Measurements from ENCODE around the gene CSF3.

The CSF3 gene

GRCh38 chr17:40056379-40057015, 41.3 kb downstream of the CSF3 start:
- H3K36me3 ChIP-seq (ENCODE audit: insufficient read depth, low read length) = peaks cover 10% of the 10 kb centered on the region
- no peaks in the 10 kb centered on the region for H3K9me3 ChIP-seq (replicated peaks; ENCODE audit: low read length)
- no peak overlapping the region for H3K4me3 ChIP-seq (ENCODE audit: low read length)
- H3K4me1 ChIP-seq (ENCODE audit: control insufficient read depth, insufficient read depth, low read length) = peaks cover 9% of the 10 kb centered on the region
- no peak overlapping the region for H3K4me2 ChIP-seq (ENCODE audit: low read length)
- no peak overlapping the region for H3K9ac ChIP-seq (ENCODE audit: low read depth, low read length)
- H3K27me3 ChIP-seq (ENCODE audit: control insufficient read depth, insufficient read depth, low read length) = no peaks in the 10 kb centered on the region

GRCh38 chr17:40058186-40058784, 43.0 kb downstream of the CSF3 start:
- Histone ChIP-seq H3K4me2 (ENCODE audit: low read length) (peak overlapping the region; percentile 2), H3K36me3 (ENCODE audit: insufficient read depth, low read length) (no peaks in the 10 kb centered on the region), H3K4me1 (ENCODE audit: control insufficient read depth, insufficient read depth, low read length) (peaks cover 13% of the 10 kb centered on the region), H3K9ac (ENCODE audit: low read depth, low read length) (no peak overlapping the region), H3K9me3 (replicated peaks; ENCODE audit: low read length) (no peaks in the 10 kb centered on the region), H3K27me3 (ENCODE audit: control insufficient read depth, insufficient read depth, low read length) (no peaks in the 10 kb centered on the region), H3K4me3 (ENCODE audit: low read length) (no peak overlapping the region)

- no peak overlapping the region for H3K4me2 ChIP-seq (ENCODE audit: low read length)
These were observed 43.6 kb downstream of the CSF3 start for GRCh38 chr17:40058865-40059264.

GRCh38 chr17:40059729-40060475, 44.7 kb downstream of the CSF3 start:
- Histone ChIP-seq H3K4me2 (ENCODE audit: low read length) (no peak overlapping the region), H3K27me3 (ENCODE audit: control insufficient read depth, insufficient read depth, low read length) (no peaks in the 10 kb centered on the region), H3K9ac (ENCODE audit: low read depth, low read length) (no peak overlapping the region), H3K9me3 (replicated peaks; ENCODE audit: low read length) (no peaks in the 10 kb centered on the region), H3K36me3 (ENCODE audit: insufficient read depth, low read length) (no peaks in the 10 kb centered on the region), H3K4me1 (ENCODE audit: control insufficient read depth, insufficient read depth, low read length) (peaks cover 18% of the 10 kb centered on the region), H3K4me3 (ENCODE audit: low read length) (no peak overlapping the region)

More at GRCh38 chr17:40058865-40059264, 43.6 kb downstream of the CSF3 start:
- Histone ChIP-seq H3K36me3 (ENCODE audit: insufficient read depth, low read length) (no peaks in the 10 kb centered on the region), H3K27me3 (ENCODE audit: control insufficient read depth, insufficient read depth, low read length) (no peaks in the 10 kb centered on the region), H3K9me3 (replicated peaks; ENCODE audit: low read length) (no peaks in the 10 kb centered on the region), H3K4me1 (ENCODE audit: control insufficient read depth, insufficient read depth, low read length) (peaks cover 11% of the 10 kb centered on the region), H3K4me3 (ENCODE audit: low read length) (no peak overlapping the region), H3K9ac (ENCODE audit: low read depth, low read length) (no peak overlapping the region)

- H3K4me3 ChIP-seq (ENCODE audit: low read length) = no peak overlapping the region
- H3K36me3 ChIP-seq (ENCODE audit: insufficient read depth, low read length) = no peaks in the 10 kb centered on the region
- H3K9me3 ChIP-seq (replicated peaks; ENCODE audit: low read length) = no peaks in the 10 kb centered on the region
- H3K27me3 ChIP-seq (ENCODE audit: control insufficient read depth, insufficient read depth, low read length) = no peaks in the 10 kb centered on the region
- H3K4me1 ChIP-seq (ENCODE audit: control insufficient read depth, insufficient read depth, low read length) = peaks cover 30% of the 10 kb centered on the region
- no peak overlapping the region for H3K9ac ChIP-seq (ENCODE audit: low read depth, low read length)
- no peak overlapping the region for H3K4me2 ChIP-seq (ENCODE audit: low read length)
These were observed 45.8 kb downstream of the CSF3 start for GRCh38 chr17:40060887-40061608.

GRCh38 chr17:40061609-40062038, 46.4 kb downstream of the CSF3 start:
- no peak overlapping the region for H3K9ac ChIP-seq (ENCODE audit: low read depth, low read length)
- H3K36me3 ChIP-seq (ENCODE audit: insufficient read depth, low read length) = no peaks in the 10 kb centered on the region
- no peaks in the 10 kb centered on the region for H3K9me3 ChIP-seq (replicated peaks; ENCODE audit: low read length)
- H3K4me3 ChIP-seq (ENCODE audit: low read length) = no peak overlapping the region
- no peak overlapping the region for H3K4me2 ChIP-seq (ENCODE audit: low read length)
- no peaks in the 10 kb centered on the region for H3K27me3 ChIP-seq (ENCODE audit: control insufficient read depth, insufficient read depth, low read length)
- H3K4me1 ChIP-seq (ENCODE audit: control insufficient read depth, insufficient read depth, low read length) = peaks cover 32% of the 10 kb centered on the region

- Histone ChIP-seq H3K36me3 (ENCODE audit: insufficient read depth, low read length) (no peaks in the 10 kb centered on the region), H3K4me1 (ENCODE audit: control insufficient read depth, insufficient read depth, low read length) (peaks cover 32% of the 10 kb centered on the region), H3K27me3 (ENCODE audit: control insufficient read depth, insufficient read depth, low read length) (no peaks in the 10 kb centered on the region), H3K4me2 (ENCODE audit: low read length) (peak within 1 kb of the TSS; percentile 84), H3K9me3 (replicated peaks; ENCODE audit: low read length) (no peaks in the 10 kb centered on the region), H3K4me3 (ENCODE audit: low read length) (peak within 1 kb of the TSS; percentile 98), H3K9ac (ENCODE audit: low read depth, low read length) (peak within 1 kb of the TSS; percentile 83)
These were observed 47.3 kb downstream of the CSF3 start, which contains the start of gene THRA for GRCh38 chr17:40062329-40063186. Gene THRA (plus strand): TSS chr17:40062965. CDS start chr17:40074489, 11,524 bp downstream.

GRCh38 chr17:40063187-40063771, 48.0 kb downstream of the CSF3 start:
- Histone ChIP-seq H3K9me3 (replicated peaks; ENCODE audit: low read length) (no peaks in the 10 kb centered on the region), H3K9ac (ENCODE audit: low read depth, low read length) (peak overlapping the region; percentile 83), H3K4me3 (ENCODE audit: low read length) (peak overlapping the region; percentile 98), H3K4me2 (ENCODE audit: low read length) (peak overlapping the region; percentile 84), H3K27me3 (ENCODE audit: control insufficient read depth, insufficient read depth, low read length) (no peaks in the 10 kb centered on the region), H3K36me3 (ENCODE audit: insufficient read depth, low read length) (no peaks in the 10 kb centered on the region), H3K4me1 (ENCODE audit: control insufficient read depth, insufficient read depth, low read length) (peaks cover 36% of the 10 kb centered on the region)

GRCh38 chr17:40063901-40064531, 48.8 kb downstream of the CSF3 start:
- peaks cover 44% of the 10 kb centered on the region for H3K4me1 ChIP-seq (ENCODE audit: control insufficient read depth, insufficient read depth, low read length)
- H3K4me2 ChIP-seq (ENCODE audit: low read length) = peak overlapping the region; percentile 84
- H3K27me3 ChIP-seq (ENCODE audit: control insufficient read depth, insufficient read depth, low read length) = no peaks in the 10 kb centered on the region
- peak overlapping the region; percentile 83 for H3K9ac ChIP-seq (ENCODE audit: low read depth, low read length)
- peak overlapping the region; percentile 98 for H3K4me3 ChIP-seq (ENCODE audit: low read length)
- no peaks in the 10 kb centered on the region for H3K9me3 ChIP-seq (replicated peaks; ENCODE audit: low read length)
- H3K36me3 ChIP-seq (ENCODE audit: insufficient read depth, low read length) = no peaks in the 10 kb centered on the region

Data from skeletal muscle satellite cell (primary cell).